Ureter (tissue), 1 donor: ENCODE results near the gene ACOX3. TPM values are rescaled to one million over a fixed set of nuclear protein-coding genes. Genes with fewer than 3 reads are reported as not detected.

Source experiments
- DNase-seq: peaks from one replicate; pipeline ENCODE4 v3.0.0-alpha.2; 2020; ENCODE audit warnings: low spot score
- total RNA-seq: library from RNA; stranded (reverse); gene quantifications from one replicate; pipeline ENCODE4 v1.2.4, GENCODE V29; 2023
- donor health status: DM: yes; HTN: yes; CAD: no.

ACOX3 gene
- total RNA-seq, 1 donor from 2014 or later, result 49.5 TPM

- DNase-seq, result no peak
Observed at GRCh38 chr4:8374851-8375649, 65.5 kb downstream of the ACOX3 start.

GRCh38 chr4:8373973-8374545 lies 66.5 kb downstream of the ACOX3 start:
- no peak for DNase-seq

GRCh38 chr4:8373270-8373972 lies 67.1 kb downstream of the ACOX3 start:
- DNase-seq, result no peak

GRCh38 chr4:8372506-8372905 lies 68.0 kb downstream of the ACOX3 start:
- DNase-seq, result no peak

- DNase-seq, result no peak
Observed at GRCh38 chr4:8371596-8371995, 68.9 kb downstream of the ACOX3 start.

- no peak for DNase-seq
Observed at GRCh38 chr4:8370835-8371595, 69.5 kb downstream of the ACOX3 start.

- DNase-seq, result no peak
Observed at GRCh38 chr4:8370106-8370787, 70.3 kb downstream of the ACOX3 start.

GRCh38 chr4:8369426-8370105 lies 71.0 kb downstream of the ACOX3 start:
- DNase-seq, result no peak

- DNase-seq, result no peak
Observed at GRCh38 chr4:8368998-8369397, 71.5 kb downstream of the ACOX3 start.

GRCh38 chr4:8368061-8368481 lies 72.5 kb downstream of the ACOX3 start:
- DNase-seq, result no peak

GRCh38 chr4:8366601-8367000 lies 73.9 kb downstream of the ACOX3 start:
- DNase-seq, result no peak

GRCh38 chr4:8365951-8366350 lies 74.6 kb downstream of the ACOX3 start:
- DNase-seq, result no peak

- DNase-seq, result no peak
Observed at GRCh38 chr4:8365353-8365752, 75.2 kb downstream of the ACOX3 start.

- no peak for DNase-seq
Observed at GRCh38 chr4:8364848-8365350, 75.6 kb downstream of the ACOX3 start.

GRCh38 chr4:8364141-8364540 lies 76.4 kb downstream of the ACOX3 start:
- no peak for DNase-seq

GRCh38 chr4:8362483-8362882 lies 78.0 kb downstream of the ACOX3 start:
- DNase-seq, result no peak

GRCh38 chr4:8359193-8359592 lies 81.3 kb downstream of the ACOX3 start:
- no peak for DNase-seq

- DNase-seq, result no peak
Observed at GRCh38 chr4:8356856-8357255, 83.7 kb downstream of the ACOX3 start.

- no peak for DNase-seq
Observed at GRCh38 chr4:8355864-8356565, 84.5 kb downstream of the ACOX3 start.

- DNase-seq, result no peak
Observed at GRCh38 chr4:8355306-8355705, 85.2 kb downstream of the ACOX3 start.
